Stimulated activated CD8-positive, alpha-beta memory T cell treated with anti-CD3 and anti-CD28 coated beads, Interleukin-4, amount 100 ng/mL, for 1 hour (primary cell): Measurements from ENCODE around the gene SCGB3A2.

Experiments used
- DNase-seq, 2 donors: peaks; one replicate each; pipeline ENCODE4 v3.0.0-alpha.2; 2020; ENCODE audit warnings: low read depth in 2 of 2, low spot score in 1 of 2

Gene SCGB3A2

GRCh38 chr5:147904110-147904509 is 25.6 kb downstream of the SCGB3A2 start:
- no peak for DNase-seq

- no peak for DNase-seq
These were observed 28.0 kb downstream of the SCGB3A2 start, which contains the start of gene C5orf46 for GRCh38 chr5:147906326-147907095. Gene C5orf46, minus strand, starts transcription at chr5:147906538. Its CDS starts 37 bp downstream, at chr5:147906501.

GRCh38 chr5:147911427-147911826 is 32.9 kb downstream of the SCGB3A2 start:
- no peak for DNase-seq

GRCh38 chr5:147912011-147912410 is 33.5 kb downstream of the SCGB3A2 start:
- no peak for DNase-seq

GRCh38 chr5:147913786-147914185 is 35.3 kb downstream of the SCGB3A2 start:
- DNase-seq: no peak

- DNase-seq: no peak
These were observed 39.7 kb downstream of the SCGB3A2 start for GRCh38 chr5:147918101-147918685.

GRCh38 chr5:147918899-147919298 is 40.4 kb downstream of the SCGB3A2 start:
- no peak for DNase-seq

GRCh38 chr5:147920420-147921030 is 42.0 kb downstream of the SCGB3A2 start:
- DNase-seq: no peak

- DNase-seq: no peak
These were observed 42.6 kb downstream of the SCGB3A2 start for GRCh38 chr5:147921136-147921535.

- no peak for DNase-seq
These were observed 46.5 kb downstream of the SCGB3A2 start for GRCh38 chr5:147925020-147925419.

GRCh38 chr5:147927901-147928300 is 49.4 kb downstream of the SCGB3A2 start:
- DNase-seq: no peak

- DNase-seq: no peak
These were observed 52.3 kb downstream of the SCGB3A2 start for GRCh38 chr5:147930769-147931168.
